ENCODE measurements around the gene BANF1.

DNA sequence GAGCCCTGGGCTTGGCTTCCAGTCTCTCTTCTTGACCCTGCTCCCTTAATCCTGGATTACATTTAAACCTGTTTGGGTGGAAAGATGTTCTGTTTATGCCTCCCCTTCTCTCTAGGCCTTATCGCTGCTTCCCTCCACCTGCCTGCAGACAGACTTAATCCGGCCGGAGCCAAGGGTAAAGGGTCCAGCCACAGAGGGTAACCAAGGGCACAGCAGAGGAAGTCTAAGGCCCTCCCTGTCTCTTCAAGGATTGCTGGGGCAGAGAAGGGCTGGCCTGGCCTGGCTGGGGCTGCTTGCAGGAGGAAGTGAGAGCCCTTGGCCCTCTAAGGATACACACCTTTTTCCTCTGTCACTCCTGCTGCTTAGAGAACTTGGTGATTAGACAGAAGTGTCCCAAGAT is 44.6 kb downstream of the BANF1 start:
- TF ChIP-seq, protein P1, sequence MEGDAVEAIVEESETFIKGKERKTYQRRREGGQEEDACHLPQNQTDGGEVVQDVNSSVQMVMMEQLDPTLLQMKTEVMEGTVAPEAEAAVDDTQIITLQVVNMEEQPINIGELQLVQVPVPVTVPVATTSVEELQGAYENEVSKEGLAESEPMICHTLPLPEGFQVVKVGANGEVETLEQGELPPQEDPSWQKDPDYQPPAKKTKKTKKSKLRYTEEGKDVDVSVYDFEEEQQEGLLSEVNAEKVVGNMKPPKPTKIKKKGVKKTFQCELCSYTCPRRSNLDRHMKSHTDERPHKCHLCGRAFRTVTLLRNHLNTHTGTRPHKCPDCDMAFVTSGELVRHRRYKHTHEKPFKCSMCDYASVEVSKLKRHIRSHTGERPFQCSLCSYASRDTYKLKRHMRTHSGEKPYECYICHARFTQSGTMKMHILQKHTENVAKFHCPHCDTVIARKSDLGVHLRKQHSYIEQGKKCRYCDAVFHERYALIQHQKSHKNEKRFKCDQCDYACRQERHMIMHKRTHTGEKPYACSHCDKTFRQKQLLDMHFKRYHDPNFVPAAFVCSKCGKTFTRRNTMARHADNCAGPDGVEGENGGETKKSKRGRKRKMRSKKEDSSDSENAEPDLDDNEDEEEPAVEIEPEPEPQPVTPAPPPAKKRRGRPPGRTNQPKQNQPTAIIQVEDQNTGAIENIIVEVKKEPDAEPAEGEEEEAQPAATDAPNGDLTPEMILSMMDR (IDR thresholded peaks at IDR 0.05): no peak
- no peak for TF ChIP-seq POLR2A (IDR thresholded peaks at IDR 0.05)
